ENCODE data around the gene CFAP46.

Gene CFAP46

DNA sequence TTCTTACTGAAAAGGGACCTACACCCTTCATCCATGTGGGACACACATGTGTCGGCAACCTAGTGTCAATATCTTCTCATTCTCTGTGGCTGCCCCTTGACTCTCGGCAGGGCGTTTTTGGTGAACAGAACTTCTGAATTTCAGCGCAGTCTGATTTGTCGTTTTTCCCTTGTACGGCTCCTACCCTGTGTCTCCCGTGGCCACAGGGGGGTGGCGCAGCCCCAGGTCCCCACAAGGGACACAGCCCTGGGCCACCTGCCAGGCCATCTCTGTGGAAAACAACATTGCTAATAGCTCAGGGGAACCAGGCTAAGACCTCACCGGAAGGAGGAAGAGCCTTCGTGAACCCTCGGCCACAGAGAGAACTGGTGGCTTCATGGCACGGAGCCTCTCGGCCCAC lies 103.3 kb downstream of the CFAP46 start:
- TF ChIP-seq GATA3 (IDR thresholded peaks at IDR 0.05; ENCODE audit: low read depth, low read length) (no peak), GATA2 (IDR thresholded peaks at IDR 0.05; ENCODE audit: low read depth, low read length) (no peak)

GRCh38 chr10:132838346-132838970 lies 103.9 kb downstream of the CFAP46 start:
- TF ChIP-seq GATA2 (IDR thresholded peaks at IDR 0.05; ENCODE audit: low read depth, low read length) (no peak), GATA3 (IDR thresholded peaks at IDR 0.05; ENCODE audit: low read depth, low read length) (no peak)

DNA sequence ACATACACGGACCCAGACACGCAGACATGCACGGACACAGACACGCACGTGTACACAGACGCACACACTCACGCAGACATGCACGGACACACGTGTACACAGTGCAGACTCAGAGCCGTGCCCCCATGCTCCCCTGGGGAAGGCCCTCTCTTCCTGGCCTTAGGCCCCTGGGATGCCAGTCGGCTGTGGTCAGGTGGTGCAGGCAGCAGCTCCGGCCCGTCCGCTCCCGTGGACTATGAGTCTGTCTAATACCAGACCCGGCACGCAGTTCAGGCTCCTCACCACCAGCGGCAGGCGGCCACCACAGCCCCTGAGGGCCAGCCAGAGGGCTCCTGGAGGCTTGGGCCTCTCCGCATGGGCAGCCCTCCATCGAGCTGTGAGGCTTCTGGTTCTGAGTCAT lies 104.5 kb downstream of the CFAP46 start:
- TF ChIP-seq GATA3 (IDR thresholded peaks at IDR 0.05; ENCODE audit: low read depth, low read length) (no peak), GATA2 (IDR thresholded peaks at IDR 0.05; ENCODE audit: low read depth, low read length) (no peak)

- TF ChIP-seq GATA2 (IDR thresholded peaks at IDR 0.05; ENCODE audit: low read depth, low read length) (no peak), GATA3 (IDR thresholded peaks at IDR 0.05; ENCODE audit: low read depth, low read length) (no peak)
Observed at GRCh38 chr10:132836832-132837540, 105.4 kb downstream of the CFAP46 start.

DNA sequence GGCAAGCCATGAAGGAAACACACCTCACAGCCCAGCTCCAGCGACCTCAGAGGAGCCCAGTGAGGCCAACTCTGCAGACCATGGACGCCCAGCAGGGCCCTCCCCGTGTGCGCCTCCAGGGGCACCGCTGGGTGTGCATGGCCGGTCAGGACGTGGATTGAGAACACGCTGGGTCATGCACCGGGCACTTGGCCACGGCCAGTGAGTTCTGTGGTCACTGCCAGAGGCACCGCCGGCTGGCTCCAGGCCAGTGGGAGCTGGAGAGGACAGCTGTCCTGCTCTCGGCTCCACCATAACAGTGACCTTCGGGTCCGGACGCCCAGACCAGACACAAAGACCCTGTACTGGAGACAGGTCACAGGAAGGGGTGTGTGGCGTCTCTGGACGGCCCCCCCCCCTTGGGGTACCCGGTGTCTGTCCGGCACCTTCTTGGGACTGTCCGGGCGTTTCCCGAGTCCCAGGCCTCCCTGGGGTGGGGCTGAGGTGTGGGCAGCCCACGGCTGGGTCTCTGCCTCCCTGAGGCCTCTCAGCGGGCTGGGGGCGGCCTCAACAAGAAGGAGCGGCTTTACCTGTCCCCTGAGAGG lies 106.0 kb downstream of the CFAP46 start:
- TF ChIP-seq GATA2 (IDR thresholded peaks at IDR 0.05; ENCODE audit: low read depth, low read length) = no peak
- TF ChIP-seq GATA3 (IDR thresholded peaks at IDR 0.05; ENCODE audit: low read depth, low read length) = no peak

DNA sequence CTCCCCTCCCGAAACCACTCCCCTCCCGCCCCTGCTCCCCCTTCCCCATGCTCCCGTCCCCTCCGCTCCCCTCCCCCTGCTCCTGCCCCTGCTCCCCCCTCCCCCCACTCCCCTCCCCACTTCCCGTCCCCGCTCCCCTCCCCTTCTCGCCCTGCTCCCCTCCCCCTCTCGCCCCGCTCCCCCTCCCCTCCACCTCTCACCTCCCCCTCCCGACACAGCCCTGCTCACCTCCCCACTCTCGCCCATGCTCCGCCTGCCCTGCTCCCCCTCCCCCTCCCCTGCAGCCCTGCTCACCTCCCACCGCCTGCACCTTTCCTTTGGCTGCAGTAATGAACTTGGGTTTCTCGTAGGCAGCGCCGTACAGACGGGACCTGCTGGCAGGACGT lies 106.5 kb downstream of the CFAP46 start:
- TF ChIP-seq GATA2 (IDR thresholded peaks at IDR 0.05; ENCODE audit: low read depth, low read length) (no peak), GATA3 (IDR thresholded peaks at IDR 0.05; ENCODE audit: low read depth, low read length) (no peak)

DNA sequence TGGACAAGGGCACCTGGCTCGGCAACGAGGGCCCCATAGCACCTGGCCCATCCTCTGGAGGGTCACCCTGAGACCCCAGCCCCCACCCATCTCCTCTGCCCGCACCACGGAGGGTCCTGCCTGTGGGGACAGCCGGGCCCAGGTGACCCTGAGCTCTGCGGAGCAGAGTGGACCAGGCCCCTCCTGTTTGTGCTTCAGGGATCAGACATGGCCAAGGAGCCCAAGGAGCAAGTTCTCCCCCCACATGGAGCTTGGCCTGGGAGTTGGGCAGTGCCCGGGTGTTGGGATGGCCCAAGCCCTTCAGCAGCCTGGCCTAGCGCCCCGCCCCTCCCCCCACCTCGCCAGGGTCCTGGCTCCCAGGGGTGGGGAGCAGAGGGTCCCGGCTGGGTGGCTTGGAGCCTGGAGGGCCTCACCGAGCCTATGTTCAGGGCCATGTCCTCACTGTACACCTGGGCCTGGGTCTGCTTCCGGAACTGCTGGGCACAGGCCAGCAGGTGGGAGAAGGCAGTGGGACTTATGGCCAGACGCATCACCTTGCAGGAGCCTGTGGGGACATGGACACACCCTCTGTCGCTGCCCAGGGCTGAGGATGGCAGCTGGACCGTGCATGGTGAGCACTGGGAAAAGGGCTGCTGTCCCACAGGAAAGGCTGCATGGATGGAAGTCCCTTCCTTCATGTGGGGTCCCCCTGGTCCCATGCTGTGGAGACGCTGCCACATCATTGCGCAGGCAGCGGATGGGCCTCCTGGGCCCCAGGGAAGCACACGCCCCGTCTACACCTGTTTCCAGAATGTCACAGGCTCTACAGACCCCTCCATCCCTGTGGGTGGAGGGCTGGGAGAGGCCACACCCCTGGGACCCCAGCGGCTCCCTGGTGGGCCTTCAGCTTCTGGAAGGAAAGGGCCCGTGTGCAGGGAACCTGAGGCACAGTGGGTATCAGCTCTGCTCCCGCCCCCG lies 107.2 kb downstream of the CFAP46 start:
- TF ChIP-seq GATA3 (IDR thresholded peaks at IDR 0.05; ENCODE audit: low read depth, low read length) = no peak

GRCh38 chr10:132834311-132834761 lies 108.0 kb downstream of the CFAP46 start:
- no peak for TF ChIP-seq GATA2 (IDR thresholded peaks at IDR 0.05; ENCODE audit: low read depth, low read length)

DNA sequence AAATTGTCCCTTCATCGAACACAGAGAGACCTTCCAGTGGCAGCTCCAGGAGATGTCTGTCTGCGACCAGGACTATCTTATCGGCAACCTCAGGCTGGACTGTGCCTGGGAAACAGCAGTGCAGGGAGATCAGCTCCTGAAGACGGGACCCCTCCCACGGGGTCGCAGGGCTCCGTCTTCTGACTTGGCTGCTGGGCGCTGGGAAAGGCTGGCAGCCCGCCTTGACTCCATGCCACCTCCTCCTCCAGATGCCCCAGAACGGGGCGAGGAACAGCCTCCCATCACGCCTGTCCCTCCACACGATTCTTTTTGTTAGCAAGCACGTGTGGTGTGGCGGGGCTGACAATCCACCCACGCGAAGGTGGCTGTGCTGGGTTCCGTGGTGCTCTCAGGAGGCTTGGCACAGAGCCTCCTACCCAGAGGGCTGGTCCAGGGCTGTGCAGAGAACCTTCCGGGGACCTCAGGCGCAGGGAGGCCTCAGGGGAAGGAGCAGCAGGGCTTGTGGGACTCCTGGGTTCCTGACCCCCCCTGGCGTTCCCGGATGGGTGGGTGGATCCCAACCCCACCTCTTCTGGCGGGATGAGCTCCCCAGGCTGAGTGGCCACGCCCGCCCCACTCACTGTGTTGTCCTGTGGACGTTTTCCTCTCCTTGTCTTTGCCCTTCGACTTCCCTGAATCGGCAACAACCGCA lies 108.8 kb downstream of the CFAP46 start:
- TF ChIP-seq GATA2 (IDR thresholded peaks at IDR 0.05; ENCODE audit: low read depth, low read length) (no peak), GATA3 (IDR thresholded peaks at IDR 0.05; ENCODE audit: low read depth, low read length) (no peak)

- TF ChIP-seq GATA3 (IDR thresholded peaks at IDR 0.05; ENCODE audit: low read depth, low read length) (no peak), GATA2 (IDR thresholded peaks at IDR 0.05; ENCODE audit: low read depth, low read length) (no peak)
Observed at GRCh38 chr10:132832186-132832969, 110.0 kb downstream of the CFAP46 start.

DNA sequence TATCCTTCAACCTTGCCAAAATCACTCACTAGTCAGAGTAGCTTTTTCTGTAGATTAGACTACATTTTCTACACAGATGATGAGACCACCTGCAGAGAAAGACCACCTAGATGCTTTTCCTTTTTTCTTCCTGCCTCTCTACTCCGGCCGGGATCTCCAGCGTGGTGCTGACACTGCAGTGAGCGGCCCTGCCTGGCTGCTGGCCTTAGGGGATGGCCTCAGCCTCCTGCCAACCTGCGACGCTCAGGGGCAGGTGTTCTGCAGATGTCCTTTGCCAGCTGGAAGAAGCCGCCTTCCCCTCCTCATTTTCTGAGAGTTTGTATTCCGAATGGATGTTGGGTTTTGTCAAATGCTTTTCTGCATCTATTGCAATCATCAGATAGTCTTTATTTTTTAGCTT lies 113.0 kb downstream of the CFAP46 start:
- no peak for TF ChIP-seq GATA2 (IDR thresholded peaks at IDR 0.05; ENCODE audit: low read depth, low read length)
- TF ChIP-seq GATA3 (IDR thresholded peaks at IDR 0.05; ENCODE audit: low read depth, low read length) = no peak

GRCh38 chr10:132828681-132829080 lies 113.7 kb downstream of the CFAP46 start:
- no peak for TF ChIP-seq GATA3 (IDR thresholded peaks at IDR 0.05; ENCODE audit: low read depth, low read length)
- TF ChIP-seq GATA2 (IDR thresholded peaks at IDR 0.05; ENCODE audit: low read depth, low read length) = no peak

Measured in SH-SY5Y (cell line).